WTC11 (cell line): ENCODE data around the gene FAM53B.

Experiments used
- NFE2L1 ChIP-seq: sonication (generic); formaldehyde crosslinking; IDR thresholded peaks from 2 replicates; pipeline ENCODE4 v1.8.1; 2023; ENCODE audit warnings: missing genetic modification reagents
- ZNF138 ChIP-seq: sonication (generic); formaldehyde crosslinking; conservative IDR thresholded peaks from 2 replicates; pipeline ENCODE4 v1.8.1; 2022; ENCODE audit warnings: mild to moderate bottlenecking, moderate library complexity, missing genetic modification reagents
- ZNF317 ChIP-seq: sonication (generic); formaldehyde crosslinking; IDR thresholded peaks from 2 replicates; pipeline ENCODE4 v1.8.1; 2023; ENCODE audit warnings: low read depth, mild to moderate bottlenecking, moderate library complexity, missing genetic modification reagents, borderline replicate concordance
- ZSCAN18 ChIP-seq: fragments of 250-450 bp; sonication (Bioruptor Pico); IDR thresholded peaks from 2 replicates; pipeline ENCODE4 v2.1.2; 2022; ENCODE audit warnings: mild to moderate bottlenecking, moderate library complexity
- TF ChIP-seq, protein P1 (sequence below): fragments of 200-600 bp; IDR thresholded peaks from 2 replicates; pipeline ENCODE4 v1.8.0; 2022; ENCODE audit warnings: antibody characterized with exemption
- TF ChIP-seq, protein P2 (sequence below): sonication (generic); formaldehyde crosslinking; IDR thresholded peaks from 2 replicates; pipeline ENCODE4 v1.8.1; 2023; ENCODE audit warnings: mild to moderate bottlenecking, missing genetic modification reagents, moderate library complexity

- TF ChIP-seq ZNF138 (CRISPR knock-in tag), result no peak
- TF ChIP-seq ZNF317 (CRISPR knock-in tag), result no peak
- no peak for TF ChIP-seq NFE2L1 (CRISPR knock-in tag)
- TF ChIP-seq, protein P1, sequence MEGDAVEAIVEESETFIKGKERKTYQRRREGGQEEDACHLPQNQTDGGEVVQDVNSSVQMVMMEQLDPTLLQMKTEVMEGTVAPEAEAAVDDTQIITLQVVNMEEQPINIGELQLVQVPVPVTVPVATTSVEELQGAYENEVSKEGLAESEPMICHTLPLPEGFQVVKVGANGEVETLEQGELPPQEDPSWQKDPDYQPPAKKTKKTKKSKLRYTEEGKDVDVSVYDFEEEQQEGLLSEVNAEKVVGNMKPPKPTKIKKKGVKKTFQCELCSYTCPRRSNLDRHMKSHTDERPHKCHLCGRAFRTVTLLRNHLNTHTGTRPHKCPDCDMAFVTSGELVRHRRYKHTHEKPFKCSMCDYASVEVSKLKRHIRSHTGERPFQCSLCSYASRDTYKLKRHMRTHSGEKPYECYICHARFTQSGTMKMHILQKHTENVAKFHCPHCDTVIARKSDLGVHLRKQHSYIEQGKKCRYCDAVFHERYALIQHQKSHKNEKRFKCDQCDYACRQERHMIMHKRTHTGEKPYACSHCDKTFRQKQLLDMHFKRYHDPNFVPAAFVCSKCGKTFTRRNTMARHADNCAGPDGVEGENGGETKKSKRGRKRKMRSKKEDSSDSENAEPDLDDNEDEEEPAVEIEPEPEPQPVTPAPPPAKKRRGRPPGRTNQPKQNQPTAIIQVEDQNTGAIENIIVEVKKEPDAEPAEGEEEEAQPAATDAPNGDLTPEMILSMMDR, result no peak
- TF ChIP-seq ZSCAN18 (CRISPR knock-in tag), result no peak
- TF ChIP-seq, protein P2, sequence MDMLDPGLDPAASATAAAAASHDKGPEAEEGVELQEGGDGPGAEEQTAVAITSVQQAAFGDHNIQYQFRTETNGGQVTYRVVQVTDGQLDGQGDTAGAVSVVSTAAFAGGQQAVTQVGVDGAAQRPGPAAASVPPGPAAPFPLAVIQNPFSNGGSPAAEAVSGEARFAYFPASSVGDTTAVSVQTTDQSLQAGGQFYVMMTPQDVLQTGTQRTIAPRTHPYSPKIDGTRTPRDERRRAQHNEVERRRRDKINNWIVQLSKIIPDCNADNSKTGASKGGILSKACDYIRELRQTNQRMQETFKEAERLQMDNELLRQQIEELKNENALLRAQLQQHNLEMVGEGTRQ (CRISPR knock-in tag), result no peak
Measured at GRCh38 chr10:124688889-124689670, 55.1 kb downstream of the FAM53B start.
